ENCODE data around the gene CHRNB2. TPM values are rescaled to one million over a fixed set of nuclear protein-coding genes. Genes with fewer than 3 reads are reported as not detected.
"Not testable (repeated sequence)": the region's sequence is repeated elsewhere in the genome, so short reads cannot be mapped to it uniquely, and the experiment has no call there.

The CHRNB2 gene
- total RNA-seq, result 0.07 TPM in 1 of 2 replicates, not detected in the other

DNA sequence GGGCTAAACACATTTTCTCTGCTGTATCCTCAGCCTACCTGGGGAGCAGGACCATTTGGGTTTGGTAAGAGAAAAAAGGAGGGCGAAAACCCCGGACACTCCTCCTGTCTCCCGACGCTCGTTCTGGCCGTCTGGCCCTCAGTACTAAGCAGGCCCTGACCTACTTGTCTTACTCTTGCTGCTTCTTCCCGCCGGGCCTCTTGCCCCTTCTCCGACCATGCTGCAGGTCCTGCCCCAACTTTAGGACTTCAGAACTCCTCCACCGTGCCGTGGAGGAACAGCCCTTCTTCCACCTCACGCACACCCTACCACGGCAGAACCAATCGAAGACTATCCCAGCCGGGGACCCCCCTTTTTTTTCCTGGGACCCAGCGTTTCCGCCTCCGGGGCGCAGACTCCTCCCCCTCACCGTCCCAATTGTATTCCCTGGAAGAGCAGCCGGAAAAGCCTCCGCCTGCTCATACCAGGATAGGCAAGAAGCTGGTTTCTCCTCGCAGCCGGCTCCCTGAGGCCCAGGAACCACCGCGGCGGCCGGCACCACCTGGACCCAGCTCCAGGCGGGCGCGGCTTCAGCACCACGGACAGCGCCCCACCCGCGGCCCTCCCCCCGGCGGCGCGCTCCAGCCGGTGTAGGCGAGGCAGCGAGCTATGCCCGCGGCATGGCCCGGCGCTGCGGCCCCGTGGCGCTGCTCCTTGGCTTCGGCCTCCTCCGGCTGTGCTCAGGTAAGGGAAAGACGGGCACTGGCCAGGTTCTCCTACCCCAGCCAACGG, at the start of gene CHRNB2:
TSS of gene CHRNB2 (plus strand) at position 393 of the 771 bp plus-strand sequence. CDS start at position 660, 267 bp downstream.
- DNase-seq (ENCODE audit: low read depth), result no peak
- TF ChIP-seq, protein P1, sequence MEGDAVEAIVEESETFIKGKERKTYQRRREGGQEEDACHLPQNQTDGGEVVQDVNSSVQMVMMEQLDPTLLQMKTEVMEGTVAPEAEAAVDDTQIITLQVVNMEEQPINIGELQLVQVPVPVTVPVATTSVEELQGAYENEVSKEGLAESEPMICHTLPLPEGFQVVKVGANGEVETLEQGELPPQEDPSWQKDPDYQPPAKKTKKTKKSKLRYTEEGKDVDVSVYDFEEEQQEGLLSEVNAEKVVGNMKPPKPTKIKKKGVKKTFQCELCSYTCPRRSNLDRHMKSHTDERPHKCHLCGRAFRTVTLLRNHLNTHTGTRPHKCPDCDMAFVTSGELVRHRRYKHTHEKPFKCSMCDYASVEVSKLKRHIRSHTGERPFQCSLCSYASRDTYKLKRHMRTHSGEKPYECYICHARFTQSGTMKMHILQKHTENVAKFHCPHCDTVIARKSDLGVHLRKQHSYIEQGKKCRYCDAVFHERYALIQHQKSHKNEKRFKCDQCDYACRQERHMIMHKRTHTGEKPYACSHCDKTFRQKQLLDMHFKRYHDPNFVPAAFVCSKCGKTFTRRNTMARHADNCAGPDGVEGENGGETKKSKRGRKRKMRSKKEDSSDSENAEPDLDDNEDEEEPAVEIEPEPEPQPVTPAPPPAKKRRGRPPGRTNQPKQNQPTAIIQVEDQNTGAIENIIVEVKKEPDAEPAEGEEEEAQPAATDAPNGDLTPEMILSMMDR (conservative IDR thresholded peaks at IDR 0.05; ENCODE audit: low read depth, low read length), result no peak
- peak within 1 kb of the TSS; percentile 41 for H3K4me3 ChIP-seq (ENCODE audit: low read depth, low read length)

GRCh38 chr1:154519591-154519991, 48.0 kb upstream of the CHRNB2 start:
- DNase-seq (ENCODE audit: low read depth), result no peak
- no peak overlapping the region for H3K4me3 ChIP-seq (ENCODE audit: low read depth, low read length)
- TF ChIP-seq, protein P1 (conservative IDR thresholded peaks at IDR 0.05; ENCODE audit: low read depth, low read length), result no peak

DNA sequence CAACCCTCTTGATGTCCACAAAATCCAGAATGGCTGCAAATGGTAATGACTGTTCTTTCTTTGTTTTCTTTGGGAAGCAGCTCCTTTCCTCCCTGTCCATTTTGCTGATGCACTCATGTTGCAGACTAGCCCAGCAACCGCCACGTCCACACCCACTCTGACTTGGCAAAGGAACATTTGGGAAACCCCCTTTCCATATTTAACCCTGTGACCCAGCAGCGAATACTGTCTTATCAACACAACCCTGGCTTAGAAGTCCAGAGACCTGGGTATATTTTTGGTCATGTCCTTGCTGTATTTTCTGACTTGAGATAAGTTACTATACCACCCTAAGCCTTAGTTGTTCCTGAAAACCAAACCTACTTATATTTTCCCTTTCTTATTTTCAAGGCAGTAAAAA, 47.2 kb upstream of the CHRNB2 start:
- TF ChIP-seq, protein P1 (conservative IDR thresholded peaks at IDR 0.05; ENCODE audit: low read depth, low read length), result no peak
- DNase-seq (ENCODE audit: low read depth), result no peak
- no peak overlapping the region for H3K4me3 ChIP-seq (ENCODE audit: low read depth, low read length)

GRCh38 chr1:154521695-154522094, 45.9 kb upstream of the CHRNB2 start:
- no peak for DNase-seq (ENCODE audit: low read depth)
- TF ChIP-seq, protein P1 (conservative IDR thresholded peaks at IDR 0.05; ENCODE audit: low read depth, low read length), result no peak

GRCh38 chr1:154524881-154525280, 42.7 kb upstream of the CHRNB2 start:
- TF ChIP-seq, protein P1 (conservative IDR thresholded peaks at IDR 0.05; ENCODE audit: low read depth, low read length), result no peak

More at GRCh38 chr1:154521695-154522094, 45.9 kb upstream of the CHRNB2 start:
- H3K4me3 ChIP-seq (ENCODE audit: low read depth, low read length), result no peak overlapping the region

DNA sequence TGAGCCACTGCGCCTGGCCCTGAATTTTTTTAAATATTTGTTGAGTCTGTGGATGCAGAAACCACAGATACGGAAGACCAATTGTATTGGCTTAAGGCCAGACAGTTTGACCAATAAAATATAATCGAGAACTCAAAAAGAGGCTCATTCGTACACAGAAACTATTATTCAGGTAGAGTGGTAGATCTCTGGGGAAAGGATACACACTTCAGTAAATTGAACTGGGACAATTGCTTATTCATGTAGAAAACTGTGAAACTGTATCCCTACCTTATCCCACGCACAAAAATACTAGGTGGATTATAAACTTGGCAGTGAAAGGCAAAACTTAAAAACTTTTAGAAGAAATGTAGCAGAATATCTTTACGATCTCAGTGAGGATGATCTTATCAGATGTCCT, 40.4 kb upstream of the CHRNB2 start:
- H3K4me3 ChIP-seq (ENCODE audit: low read depth, low read length), result no peak overlapping the region
- no peak for DNase-seq (ENCODE audit: low read depth)
- TF ChIP-seq, protein P1 (conservative IDR thresholded peaks at IDR 0.05; ENCODE audit: low read depth, low read length), result no peak

More at GRCh38 chr1:154524881-154525280, 42.7 kb upstream of the CHRNB2 start:
- H3K4me3 ChIP-seq (ENCODE audit: low read depth, low read length), result no peak overlapping the region
- no peak for DNase-seq (ENCODE audit: low read depth)

DNA sequence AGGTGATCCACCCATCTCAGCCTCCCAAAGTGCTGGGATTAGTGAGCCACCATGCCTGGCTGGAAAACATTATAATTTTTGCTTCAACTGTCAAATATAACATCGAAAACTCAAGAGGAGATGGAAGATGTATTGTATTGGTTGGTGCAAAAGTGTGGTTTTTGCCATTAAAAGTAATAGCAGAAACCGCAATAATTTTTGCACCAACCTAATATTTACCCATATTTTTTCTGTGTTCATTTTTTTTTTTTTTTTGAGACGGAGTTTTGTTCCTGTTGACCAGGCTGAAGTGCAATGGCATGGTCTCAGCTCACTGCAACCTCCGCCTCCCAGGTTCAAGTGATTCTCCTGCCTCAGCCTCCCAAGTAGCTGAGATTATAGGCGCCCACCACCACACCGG, 38.3 kb upstream of the CHRNB2 start:
- DNase-seq (ENCODE audit: low read depth), result no peak
- TF ChIP-seq, protein P1 (conservative IDR thresholded peaks at IDR 0.05; ENCODE audit: low read depth, low read length), result no peak
- no peak overlapping the region for H3K4me3 ChIP-seq (ENCODE audit: low read depth, low read length)

GRCh38 chr1:154531950-154532349, 35.6 kb upstream of the CHRNB2 start:
- DNase-seq (ENCODE audit: low read depth), result not testable (repeated sequence)

More at GRCh38 chr1:154531950-154532349, 35.6 kb upstream of the CHRNB2 start:
- not testable (repeated sequence) for H3K4me3 ChIP-seq (ENCODE audit: low read depth, low read length)

Measured in epithelial cell of proximal tubule (primary cell).